ENCODE data around the gene HCAR1.
"Not testable (repeated sequence)": the region's sequence is repeated elsewhere in the genome, so short reads cannot be mapped to it uniquely, and the experiment has no call there.

Gene HCAR1

DNA sequence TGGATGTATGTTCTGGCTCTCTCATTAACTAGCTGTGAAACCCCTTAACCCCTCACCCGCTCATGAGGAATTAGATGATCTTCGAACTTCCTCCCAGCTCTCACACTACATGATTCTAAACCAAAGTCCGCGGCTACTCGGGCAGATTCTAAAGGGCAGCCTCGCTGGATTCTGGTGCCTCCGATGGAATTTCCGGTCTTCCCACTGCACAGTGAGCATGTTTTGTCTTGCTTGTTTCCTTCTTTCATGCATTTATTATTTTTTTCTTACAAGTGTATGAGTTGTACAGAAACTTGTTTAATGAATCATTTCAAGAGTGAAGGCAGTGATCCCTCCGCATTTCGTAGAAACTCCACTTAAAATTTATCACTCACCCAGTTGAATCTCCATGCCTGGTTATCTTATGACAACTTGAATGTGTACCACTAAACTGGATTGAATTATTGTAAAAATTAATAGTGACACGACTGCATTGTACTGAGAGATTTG lies 9.5 kb downstream of the HCAR1 start:
- no peak for DNase-seq (ENCODE audit: low read depth)

DNA sequence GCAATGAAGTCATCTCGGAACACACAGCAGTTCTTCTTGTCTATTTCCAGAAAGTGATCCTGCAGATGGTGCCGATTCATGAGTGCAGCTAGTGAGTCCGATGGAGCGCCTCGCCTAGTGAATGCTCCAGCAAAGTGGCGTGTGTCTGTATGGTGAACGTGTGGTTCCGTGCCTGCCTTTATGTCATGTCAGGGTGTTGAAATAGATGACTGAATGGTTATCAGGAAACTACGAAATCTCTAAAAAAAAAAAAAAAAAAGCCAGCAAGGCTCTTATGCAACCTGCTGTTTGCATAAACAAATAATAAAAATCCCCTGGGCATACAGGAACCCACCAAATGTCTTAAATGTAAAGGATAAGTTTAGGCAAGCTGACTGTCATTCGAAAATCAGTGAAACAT lies 14.0 kb downstream of the HCAR1 start, which contains the start of gene HCAR3:
HCAR3 (minus strand) TSS at position 154 of the 400 bp plus-strand sequence; CDS start at position 80, 74 bp downstream.
- DNase-seq (ENCODE audit: low read depth) = not testable (repeated sequence)

DNA sequence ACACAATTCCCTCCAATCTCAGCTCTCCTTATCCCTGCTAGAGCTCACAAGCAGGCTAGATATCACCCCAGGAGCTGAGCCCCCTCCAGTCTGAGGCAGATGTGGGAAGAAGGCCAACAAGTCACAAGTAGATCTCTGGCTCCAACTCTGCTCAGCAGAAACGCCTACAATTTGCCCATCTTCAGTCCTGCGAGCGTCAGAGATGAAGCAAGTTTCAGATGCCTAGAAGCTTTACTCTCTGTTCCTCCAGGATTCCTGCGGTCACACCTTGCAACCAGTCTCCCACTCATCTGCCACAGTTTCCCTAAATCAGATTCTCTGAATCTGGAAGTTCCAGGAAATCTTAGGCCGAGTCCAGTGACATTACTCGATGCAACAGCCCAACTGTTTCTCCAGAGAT lies 15.4 kb downstream of the HCAR1 start:
- not testable (repeated sequence) for DNase-seq (ENCODE audit: low read depth)

DNA sequence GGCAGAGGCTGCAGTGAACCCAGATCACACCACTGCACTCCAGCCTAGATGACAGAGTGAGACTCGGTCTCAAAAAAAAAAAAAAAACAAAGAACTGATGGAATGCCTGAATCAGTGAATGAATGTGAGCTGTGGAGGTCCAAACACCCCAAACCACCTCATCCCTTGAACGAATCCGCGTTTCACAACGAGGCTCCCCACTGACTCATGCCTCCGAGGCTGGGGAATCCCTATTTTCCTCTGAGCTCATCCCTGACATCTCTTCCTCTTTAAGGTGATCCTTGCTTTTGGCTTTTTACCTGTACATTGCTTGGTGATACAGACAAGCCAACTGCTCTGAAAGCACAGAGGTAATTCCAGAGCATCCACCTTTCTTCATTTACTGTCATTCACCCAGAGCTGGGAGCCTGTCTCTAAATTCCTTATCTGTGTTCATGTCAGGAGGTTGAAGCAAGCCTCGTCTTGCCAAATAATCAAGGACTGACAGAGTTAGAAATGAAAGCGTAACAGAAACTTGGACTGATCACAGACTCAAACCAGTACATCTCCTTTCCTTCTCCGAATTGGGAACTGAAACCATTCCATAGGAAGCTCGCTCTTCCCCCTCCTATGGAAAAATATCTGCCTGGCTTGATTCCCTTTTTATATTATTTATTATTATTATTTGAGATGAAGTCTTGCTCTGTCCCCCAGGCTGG lies 17.0 kb downstream of the HCAR1 start:
- DNase-seq (ENCODE audit: low read depth) = not testable (repeated sequence)

DNA sequence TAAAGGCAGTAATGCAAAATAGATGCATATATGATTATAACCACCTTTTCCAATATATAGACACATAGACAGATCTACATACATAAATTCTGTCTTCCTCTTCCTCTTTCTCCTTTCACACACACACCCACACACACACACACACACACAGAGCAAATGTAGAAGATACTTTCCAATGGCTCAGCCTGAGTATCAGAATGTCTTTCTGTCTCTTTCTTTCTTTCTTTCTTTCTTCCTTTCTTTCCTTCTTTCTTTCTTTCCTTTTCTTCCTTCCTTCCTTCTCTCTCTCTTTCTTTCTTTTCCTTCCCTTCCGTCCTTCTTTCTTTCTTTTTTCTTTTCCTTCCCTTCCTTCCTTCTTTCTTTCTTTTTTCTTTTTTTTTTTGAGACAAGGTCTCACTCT lies 19.4 kb downstream of the HCAR1 start:
- not testable (repeated sequence) for DNase-seq (ENCODE audit: low read depth)

DNA sequence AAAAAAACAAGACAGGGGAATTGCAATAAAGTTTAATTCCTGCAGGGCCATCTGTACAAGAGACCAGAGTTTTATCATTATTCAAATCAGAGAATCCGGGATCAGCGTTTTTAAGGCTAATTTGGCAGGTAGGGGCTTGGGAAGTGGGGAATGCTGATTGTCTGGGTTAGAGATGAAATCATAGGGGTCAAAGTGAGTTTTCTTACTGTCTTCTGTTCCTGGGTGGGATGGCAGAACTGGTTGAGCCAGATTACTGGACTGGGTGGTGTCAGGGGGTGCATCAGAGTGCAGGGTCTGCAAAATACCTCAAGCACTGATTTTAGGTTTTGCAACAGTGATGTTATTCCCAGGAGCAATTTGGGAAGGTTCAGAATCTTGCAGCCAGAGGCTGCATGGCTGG lies 20.3 kb downstream of the HCAR1 start:
- DNase-seq (ENCODE audit: low read depth) = not testable (repeated sequence)

DNA sequence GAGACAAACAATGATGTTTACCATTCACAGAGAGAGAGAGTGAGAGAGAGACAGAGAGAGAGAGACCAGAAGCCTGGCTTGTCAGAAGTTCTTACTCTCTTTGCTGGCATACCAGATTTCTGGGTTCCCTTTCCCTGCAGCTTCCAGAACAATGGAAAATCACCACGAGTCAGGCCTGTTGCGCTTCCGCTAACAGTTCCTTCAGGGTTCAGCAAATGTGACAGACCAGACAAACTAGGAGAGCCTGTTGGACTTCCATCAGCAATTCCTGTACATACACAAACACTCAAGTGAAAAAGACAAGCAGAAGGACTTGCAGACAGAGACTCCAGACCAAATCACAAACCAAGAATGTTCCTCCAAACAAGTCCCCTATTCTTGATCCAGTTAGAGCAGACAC lies 21.4 kb downstream of the HCAR1 start:
- not testable (repeated sequence) for DNase-seq (ENCODE audit: low read depth)

DNA sequence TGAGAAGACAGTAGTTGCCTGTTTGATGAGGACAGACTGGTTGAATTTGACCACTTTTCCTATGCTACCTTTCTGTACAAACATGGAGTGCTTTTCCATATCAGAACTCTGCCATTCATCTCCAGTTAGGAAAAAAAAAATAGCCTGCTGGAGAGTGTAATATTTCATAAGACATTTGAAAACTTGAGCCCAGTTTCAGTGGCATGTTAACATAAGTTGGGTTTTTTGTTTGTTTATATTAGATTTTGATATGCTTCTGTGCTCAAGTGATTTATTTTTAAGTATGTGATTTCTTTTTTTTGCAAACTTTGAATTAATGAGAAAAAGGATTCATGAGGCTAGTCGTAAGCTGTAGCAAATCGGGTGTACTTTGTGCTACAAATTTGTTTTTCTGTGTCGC lies 26.8 kb downstream of the HCAR1 start:
- not testable (repeated sequence) for DNase-seq (ENCODE audit: low read depth)

DNA sequence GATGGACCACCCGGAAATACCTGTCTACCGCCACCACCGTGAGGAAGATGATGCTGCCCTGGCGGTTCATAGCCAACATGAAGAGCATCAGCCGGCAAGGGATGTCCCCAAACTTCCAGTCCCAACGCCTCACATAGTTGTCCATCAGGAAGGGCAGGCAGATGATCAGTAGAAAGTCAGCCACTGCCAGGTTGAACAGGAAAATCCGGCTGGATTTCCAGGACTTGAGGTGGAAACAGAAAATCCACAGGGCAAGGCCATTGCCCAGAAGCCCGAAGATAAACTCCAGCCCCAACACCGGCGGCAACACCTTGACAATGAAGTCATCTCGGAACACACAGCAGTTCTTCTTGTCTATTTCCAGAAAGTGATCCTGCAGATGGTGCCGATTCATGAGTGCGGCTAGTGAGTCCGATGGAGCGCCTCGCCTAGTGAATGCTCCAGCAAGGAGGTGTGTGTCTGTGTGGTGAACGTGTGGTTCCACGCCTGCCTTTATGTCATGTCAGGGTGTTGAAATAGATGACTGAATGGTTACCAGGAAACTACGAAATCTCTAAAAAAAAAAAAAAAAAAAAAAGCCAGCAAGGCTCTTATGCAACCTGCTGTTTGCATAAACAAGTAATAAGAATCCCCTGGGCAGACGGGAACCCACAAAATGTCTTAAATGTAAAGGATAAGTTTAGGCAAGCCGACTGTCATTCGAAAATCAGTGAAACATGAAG lies 27.6 kb downstream of the HCAR1 start, which contains the start of gene HCAR2:
HCAR2 (minus strand) TSS at position 468 of the 722 bp plus-strand sequence; CDS start at position 394, 74 bp downstream.
- DNase-seq (ENCODE audit: low read depth) = not testable (repeated sequence)

DNA sequence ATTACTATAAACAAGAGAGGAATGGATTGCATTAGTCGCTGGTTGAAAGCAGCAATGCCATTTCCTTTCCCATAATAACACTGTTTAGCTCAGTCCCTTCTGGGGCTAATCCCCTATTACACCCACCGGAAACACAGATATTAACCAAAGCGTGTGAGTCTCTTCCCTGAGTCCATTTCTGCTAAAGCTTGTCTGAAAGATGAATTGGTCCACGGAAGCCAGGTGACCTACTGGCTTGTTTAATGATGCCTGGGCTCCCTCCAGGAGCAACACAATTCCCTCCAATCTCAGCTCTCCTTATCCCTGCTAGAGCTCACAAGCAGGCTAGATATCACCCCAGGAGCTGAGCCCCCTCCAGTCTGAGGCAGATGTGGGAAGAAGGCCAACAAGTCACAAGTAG lies 29.2 kb downstream of the HCAR1 start:
- not testable (repeated sequence) for DNase-seq (ENCODE audit: low read depth)

DNA sequence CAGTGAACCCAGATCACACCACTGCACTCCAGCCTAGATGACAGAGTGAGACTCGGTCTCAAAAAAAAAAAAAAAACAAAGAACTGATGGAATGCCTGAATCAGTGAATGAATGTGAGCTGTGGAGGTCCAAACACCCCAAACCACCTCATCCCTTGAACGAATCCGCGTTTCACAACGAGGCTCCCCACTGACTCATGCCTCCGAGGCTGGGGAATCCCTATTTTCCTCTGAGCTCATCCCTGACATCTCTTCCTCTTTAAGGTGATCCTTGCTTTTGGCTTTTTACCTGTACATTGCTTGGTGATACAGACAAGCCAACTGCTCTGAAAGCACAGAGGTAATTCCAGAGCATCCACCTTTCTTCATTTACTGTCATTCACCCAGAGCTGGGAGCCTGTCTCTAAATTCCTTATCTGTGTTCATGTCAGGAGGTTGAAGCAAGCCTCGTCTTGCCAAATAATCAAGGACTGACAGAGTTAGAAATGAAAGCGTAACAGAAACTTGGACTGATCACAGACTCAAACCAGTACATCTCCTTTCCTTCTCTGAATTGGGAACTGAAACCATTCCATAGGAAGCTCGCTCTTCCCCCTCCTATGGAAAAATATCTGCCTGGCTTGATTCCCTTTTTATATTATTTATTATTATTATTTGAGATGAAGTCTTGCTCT lies 30.5 kb downstream of the HCAR1 start:
- not testable (repeated sequence) for DNase-seq (ENCODE audit: low read depth)

DNA sequence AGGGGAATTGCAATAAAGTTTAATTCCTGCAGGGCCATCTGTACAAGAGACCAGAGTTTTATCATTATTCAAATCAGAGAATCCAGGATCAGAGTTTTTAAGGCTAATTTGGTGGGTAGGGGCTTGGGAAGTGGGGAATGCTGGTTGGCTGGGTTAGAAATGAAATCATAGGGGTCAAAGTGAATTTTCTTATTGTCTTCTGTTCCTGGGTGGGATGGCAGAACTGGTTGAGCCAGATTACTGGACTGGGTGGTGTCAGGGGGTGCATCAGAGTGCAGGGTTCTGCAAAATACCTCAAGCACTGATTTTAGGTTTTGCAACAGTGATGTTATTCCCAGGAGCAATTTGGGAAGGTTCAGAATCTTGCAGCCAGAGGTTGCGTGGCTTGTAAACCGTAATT lies 33.7 kb downstream of the HCAR1 start:
- DNase-seq (ENCODE audit: low read depth) = not testable (repeated sequence)

DNA sequence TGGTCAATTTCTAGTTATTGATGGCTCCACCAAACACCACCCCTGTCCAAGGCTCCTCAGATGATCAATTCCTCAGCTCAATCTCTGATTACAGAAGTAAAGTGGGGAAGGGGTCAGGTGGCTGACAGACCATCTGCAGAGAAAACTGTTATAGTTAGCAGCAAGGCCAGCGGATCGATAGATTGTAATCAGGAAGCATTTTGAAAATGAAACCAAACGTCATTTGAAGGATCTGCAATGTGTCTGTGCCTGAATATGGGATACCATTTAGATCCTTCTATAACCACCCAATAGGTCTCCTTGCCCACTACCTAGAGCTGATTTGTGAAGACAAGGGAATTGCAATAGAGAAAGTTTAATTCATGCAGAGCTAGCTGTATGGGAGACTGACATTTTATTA lies 39.1 kb downstream of the HCAR1 start:
- DNase-seq (ENCODE audit: low read depth) = no peak

DNA sequence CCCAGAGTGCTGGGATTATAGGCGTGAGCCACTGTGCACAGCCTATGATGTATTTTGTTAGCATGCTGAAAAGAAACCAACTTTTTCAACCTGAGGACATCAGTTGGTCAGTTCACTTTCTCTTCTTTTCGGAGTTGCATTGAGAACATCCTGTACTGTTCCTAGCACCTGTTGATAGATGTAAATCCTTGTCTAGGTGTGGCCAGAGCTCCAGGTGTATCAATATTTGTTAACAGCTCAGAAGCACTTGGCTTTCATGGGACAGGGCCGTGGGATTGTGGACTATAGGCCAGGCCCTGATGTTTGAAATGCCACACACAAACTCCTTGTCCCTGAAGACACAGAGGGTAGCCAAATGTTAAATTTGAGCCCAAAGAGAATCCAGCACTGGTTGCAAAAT lies 42.4 kb downstream of the HCAR1 start:
- DNase-seq (ENCODE audit: low read depth) = no peak

DNA sequence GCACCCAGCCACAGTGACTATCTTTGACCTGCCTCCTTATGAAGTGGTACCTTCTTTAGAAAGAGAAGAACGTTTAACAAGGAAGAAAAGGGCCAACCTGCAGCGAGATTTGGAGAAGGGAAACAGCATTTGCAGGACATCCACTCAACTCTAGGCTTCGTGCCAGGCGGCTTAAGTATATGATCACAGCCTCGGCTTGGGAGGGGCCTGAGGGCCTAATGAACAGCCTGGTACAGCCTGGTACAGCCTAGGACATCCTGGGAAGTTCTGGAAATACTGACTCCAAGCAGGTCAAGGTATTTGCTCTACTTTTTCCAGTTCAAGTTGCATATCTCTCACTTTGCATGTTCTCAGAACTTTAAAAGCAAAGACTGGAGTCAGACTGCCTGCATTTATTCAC lies 43.6 kb downstream of the HCAR1 start:
- DNase-seq (ENCODE audit: low read depth) = no peak

DNA sequence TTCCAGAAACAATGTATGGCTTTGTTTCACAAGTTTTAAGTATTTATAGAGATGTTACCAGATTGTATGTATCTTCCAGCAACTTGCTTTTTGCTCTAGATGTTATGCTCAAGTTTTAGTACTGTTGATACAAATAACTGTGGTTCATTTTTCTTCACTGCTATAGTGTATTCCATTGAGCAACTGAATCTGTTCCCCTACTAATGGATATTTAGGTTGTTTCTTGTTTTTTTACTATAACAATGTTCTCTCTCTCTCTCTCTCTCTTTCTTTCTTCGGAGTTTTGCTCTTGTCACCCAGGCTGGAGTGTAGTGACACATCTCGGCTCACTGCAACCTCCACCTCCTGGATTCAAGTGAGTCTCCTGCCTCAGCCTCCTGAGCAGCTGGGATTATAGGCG lies 44.1 kb downstream of the HCAR1 start:
- no peak for DNase-seq (ENCODE audit: low read depth)

DNA sequence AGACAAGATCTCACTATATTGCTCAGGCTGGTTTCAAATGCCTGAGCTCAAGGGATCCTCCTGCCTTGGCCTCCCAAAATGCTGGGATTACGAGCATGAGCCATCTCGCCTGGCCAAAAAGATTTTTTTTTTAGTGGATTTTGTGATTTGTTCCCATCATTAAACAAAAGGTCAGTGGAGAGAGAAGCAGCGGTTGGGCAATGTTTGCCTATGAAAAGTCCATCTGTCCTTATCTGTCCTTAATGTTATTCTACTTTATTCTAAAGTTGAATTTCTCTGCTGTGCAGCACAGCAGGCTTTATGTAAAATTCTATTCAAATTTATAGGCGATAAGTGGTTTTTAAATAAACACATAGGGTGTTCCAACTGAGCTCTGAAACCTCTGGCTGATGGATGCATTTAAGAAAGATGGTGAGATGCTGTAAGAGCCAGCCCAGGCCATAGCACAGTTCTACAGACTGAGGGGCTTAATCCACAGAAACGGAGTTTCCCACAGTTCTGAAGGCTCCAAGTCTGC lies 46.3 kb downstream of the HCAR1 start:
- DNase-seq (ENCODE audit: low read depth) = no peak

DNA sequence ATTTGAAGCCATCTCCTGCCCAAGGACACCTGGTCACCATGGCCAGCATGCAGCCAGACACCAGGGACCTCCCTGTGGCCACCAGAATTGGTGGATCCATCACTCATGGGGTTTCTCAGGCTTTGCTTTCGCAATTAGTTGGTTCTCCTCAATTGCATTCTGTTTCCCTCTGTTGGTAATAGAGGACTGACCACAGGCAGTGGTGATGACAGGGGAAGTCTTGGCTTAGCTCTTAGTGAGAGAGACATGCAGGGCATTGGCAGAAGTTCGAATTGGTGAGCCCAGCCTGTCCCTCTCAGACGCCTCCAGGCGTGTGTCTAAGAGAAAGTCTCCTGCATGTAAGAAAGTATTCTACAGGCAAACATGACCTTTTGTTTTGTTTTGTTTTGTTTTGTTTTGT lies 48.8 kb downstream of the HCAR1 start:
- DNase-seq (ENCODE audit: low read depth) = no peak

DNA sequence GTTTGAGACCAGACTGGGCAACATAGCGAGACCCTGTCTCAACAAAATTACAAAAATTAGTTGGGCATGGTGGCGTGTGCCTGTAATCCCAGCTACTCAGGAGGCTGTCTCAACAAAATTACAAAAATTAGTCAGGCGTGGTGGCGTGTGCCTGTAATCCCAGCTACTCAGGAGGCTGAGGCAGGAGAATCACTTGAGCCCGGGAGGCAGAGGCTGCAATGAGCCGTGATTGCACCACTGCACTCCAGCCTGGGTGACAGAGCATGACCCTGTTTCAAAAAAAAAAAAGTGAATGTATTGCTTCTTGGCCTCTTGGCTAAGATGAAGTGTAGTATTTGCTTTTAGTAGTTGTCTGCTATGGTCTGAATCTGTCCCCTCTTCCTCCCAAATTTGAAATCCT lies 49.7 kb downstream of the HCAR1 start:
- not testable (repeated sequence) for DNase-seq (ENCODE audit: low read depth)

DNA sequence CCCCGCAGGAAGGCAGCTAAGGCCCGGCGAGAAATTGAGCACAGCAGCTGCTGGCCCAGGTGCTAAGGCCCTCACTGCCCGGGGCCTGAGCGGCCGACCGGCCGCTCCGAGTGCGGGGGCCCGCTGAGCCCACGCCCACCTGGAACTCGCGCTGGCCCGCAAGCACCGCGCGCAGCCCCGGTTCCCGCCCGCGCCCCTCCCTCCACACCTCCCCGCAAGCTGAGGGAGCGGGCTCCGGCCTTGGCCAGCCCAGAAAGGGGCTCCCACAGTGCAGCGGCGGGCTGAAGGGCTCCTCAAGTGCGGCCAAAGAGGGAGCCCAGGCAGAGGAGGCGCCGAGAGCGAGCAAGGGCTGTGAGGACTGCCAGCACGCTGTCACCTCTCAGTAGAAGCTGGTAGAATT lies 53.9 kb downstream of the HCAR1 start:
- not testable (repeated sequence) for DNase-seq (ENCODE audit: low read depth)

All from activated T-helper 1 cell treated with Interleukin-2 at 50 U/mL for 16 hours (primary cell).